GM18951 (cell line): ENCODE measurements around the gene NCKAP5.
"Not testable (repeated sequence)": the region's sequence is repeated elsewhere in the genome, so short reads cannot be mapped to it uniquely, and the experiment has no call there.

ENCODE experiments used
- POLR2A ChIP-seq: IDR thresholded peaks from 4 replicates; pipeline ENCODE4 v1.6.1; 2011; ENCODE audit warnings: mild to moderate bottlenecking; ENCODE audit not compliant: insufficient read length, insufficient read depth; ENCODE audit errors: extremely low read depth
- in situ Hi-C: fragments of 300-500 bp; cut with MboI; formaldehyde crosslinking; loops from one replicate; pipeline ENCODE4 v1.12.0; 2022; ENCODE audit warnings: low sequenced_read_pairs, mixed read lengths, inconsistent platforms; ENCODE audit not compliant: unreplicated experiment

Gene NCKAP5

DNA sequence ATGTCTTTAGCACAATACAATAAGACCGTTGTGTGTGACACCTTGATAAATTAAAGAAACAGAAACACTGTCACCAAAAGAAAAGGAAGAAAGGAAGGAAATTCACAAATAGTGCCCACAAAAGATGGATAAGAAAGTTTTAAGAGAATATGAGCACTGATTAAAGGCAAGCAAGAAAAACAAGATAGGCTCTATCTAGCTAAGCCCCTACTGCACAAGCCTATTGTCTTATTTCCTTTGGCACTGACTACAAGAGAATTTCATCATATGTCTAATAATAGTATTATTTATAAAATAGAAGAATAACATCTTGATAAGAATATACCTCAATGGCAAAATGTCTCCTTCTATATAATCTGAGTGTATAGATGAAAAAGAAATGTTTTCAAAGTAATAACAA, 335.7 kb downstream of the NCKAP5 start:
- in situ Hi-C loops = no loop called here
- no peak for TF ChIP-seq POLR2A

DNA sequence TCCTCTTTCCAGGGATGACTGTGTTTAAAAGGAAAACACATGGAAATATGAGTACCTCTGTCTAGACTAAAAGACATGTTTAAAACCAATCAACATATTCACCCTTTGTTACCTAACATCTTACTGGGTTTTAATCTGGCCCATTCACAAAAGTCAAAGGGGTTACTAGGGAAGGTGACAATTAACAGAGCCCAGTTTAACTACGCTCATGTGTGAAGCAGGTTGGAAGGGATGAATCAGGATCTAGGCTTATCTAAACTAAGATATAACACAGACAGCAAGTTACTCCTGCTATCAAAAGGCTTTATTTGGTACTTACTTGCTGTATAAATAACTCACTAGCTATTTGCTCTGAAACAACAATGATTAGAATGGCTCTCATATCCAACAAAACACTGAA, 337.0 kb downstream of the NCKAP5 start:
- in situ Hi-C loops = no loop called here
- no peak for TF ChIP-seq POLR2A

DNA sequence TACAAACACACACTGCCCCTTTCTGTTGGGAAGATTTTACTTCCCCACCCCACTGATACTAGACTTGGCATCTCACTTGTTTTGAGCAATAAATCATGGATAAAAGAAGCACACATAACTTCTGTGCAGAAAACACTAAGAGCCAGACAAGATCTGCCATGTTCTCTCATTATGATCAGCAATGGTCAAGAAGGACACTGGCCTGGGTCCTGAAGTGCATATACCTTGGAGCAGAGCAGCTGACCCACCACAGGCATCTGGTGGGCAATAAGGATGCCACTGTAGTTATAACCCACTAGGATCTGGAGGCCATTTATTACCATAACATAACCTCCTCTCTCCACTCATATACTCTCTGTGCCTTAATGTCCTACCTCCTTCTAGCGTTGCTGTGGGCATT, 338.3 kb downstream of the NCKAP5 start:
- TF ChIP-seq POLR2A = no peak
- in situ Hi-C loops = no loop called here

DNA sequence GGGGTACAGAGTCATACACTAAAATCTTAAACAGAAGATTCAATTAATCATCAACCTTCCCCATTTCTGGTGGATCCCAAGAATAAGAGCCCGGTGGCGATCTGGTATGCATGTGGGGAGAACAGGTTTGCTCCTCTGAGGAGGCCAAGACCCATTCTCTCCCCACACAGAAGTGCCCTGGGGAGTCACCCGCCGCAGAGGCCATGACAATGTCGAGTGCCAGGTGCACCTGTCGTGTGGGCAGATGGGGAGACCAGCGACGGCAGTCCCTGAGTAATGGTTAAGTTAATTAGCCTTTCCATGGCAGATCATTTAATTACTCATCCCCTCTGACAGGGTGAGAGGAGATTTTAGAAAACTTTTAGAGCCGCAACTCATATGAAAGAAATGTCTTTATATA, 345.0 kb downstream of the NCKAP5 start:
- in situ Hi-C loops = no loop called here
- TF ChIP-seq POLR2A = no peak

DNA sequence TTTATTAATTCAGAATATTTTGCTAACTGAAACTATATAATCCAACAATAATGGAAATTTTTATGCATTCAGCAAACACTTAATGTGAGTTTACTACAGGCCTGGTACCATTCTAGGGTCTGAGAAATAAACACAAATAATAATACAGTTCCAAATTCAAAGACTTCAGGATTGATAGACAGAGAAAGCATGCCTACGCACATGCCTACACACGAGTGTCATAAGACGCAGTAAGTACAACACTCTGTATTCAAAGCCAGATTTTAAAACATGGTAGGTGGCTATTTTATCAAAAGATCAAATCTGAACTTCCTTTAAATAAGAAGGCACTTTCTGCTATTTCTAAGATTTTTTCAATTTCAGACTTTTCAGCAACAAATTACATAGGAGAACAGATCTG, 346.9 kb downstream of the NCKAP5 start:
- TF ChIP-seq POLR2A = no peak
- in situ Hi-C loops = no loop called here

DNA sequence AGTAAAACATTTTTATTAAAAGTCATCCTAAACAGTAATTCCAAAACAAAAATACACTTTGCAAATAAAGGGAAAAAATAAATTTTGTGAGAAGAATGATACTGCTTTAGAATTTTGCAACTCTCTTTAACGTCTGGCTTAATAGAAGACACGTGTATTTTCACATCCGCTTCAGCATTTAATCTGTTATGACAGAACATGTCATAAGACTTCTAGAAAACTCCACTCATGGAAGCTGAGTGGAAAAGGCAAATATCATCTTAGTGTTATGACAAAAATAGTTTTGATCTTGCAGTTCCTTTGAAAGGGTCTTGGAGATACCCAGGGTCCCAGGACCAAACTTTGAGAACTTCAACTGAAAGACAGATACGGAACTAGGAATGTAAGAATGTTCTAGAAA, 350.1 kb downstream of the NCKAP5 start:
- no peak for TF ChIP-seq POLR2A
- in situ Hi-C loops = no loop called here

DNA sequence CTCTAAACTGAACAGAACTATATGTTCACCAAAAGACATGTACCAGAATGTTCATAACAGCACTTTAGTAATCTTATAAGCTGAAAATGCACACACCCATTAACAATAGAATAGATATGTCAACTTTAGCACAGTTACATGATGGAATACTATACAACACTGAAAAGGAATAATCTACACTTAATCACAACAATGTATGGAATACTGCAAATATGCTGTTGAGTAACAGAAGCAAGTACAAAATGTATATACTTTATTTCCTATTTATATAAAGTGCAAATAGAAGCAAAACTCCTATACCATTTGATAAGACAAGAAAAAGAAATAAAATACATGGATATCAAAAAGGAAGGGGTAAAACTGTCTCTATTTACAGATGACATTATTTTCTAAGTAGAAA, 352.8 kb downstream of the NCKAP5 start:
- no peak for TF ChIP-seq POLR2A
- in situ Hi-C loops = no loop called here

DNA sequence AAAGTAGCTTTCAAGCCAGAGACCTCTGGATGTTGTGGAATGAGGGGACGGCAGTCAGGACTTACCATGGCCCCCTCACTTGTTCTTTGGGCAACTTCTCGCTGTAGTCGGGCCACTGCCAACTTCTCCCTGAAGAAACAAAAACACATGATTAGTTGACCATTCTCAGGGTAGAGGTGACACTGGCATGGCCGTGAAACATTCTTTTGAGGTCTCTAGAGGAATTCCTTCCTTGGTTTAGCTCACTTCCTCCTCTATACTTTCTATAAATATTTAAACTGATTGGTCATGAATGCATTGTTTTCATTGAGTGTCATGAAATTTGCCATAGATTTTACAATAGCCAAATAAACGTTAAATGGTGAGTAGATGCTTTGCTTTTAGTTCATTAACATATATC, 354.6 kb downstream of the NCKAP5 start:
- TF ChIP-seq POLR2A = no peak
- in situ Hi-C loops = no loop called here

DNA sequence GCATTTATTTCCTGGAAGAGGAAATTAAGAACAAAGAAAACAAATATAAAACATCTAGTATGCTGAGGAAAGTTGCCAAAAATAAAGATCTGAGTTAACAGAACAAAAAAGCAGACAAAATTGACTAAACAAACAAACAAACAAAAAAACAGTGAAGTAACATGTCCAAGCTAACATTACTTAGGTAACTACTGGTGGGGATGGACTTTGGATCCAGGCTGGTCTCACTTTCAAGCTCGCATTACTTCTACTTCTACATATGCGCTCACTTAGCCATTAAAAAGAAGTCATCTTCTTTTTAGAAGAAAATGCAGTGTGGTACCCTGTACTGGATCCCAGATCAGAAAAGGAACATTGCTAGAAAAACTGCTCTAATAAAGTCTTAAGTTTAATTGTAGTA, 358.9 kb downstream of the NCKAP5 start:
- no peak for TF ChIP-seq POLR2A
- in situ Hi-C loops = no loop called here

DNA sequence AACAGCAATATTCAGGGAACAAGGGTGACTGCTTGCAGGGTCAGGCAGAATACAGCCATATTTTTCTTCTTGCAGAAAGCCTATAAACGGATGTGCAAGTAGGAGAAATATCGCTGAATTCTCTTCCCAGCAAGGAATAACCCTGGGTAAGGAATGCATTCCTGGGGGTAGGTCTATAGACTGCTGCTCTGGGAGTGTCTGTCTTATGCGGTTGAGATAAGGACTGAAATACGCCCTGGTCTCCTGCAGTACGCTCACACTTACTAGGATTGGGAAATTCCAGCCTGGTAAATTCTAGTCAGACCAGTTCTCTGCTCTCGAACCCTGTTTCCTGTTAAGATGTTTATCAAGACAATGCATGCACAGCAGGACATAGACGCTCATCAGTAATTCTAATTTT, 361.6 kb downstream of the NCKAP5 start:
- in situ Hi-C loops = not testable (repeated sequence)

DNA sequence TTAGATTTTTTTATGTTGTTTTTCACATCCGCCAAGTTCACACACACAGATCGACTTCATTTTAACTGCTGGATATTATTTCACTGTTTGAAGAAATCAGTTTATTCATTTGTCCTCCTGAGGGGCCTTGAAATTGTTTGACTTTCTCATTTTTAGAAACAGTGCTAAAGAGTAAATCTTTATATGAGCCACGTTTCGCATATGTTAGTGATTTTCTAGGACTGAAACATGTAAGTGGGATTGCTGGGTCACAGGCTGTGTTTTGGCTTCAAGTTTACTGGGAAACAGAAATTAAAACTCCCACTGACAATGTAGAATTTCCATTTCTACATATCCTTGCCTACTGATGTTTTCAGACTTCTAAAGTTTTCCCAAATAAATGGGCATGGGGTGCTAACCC, 363.8 kb downstream of the NCKAP5 start:
- TF ChIP-seq POLR2A = no peak
- in situ Hi-C loops = no loop called here

DNA sequence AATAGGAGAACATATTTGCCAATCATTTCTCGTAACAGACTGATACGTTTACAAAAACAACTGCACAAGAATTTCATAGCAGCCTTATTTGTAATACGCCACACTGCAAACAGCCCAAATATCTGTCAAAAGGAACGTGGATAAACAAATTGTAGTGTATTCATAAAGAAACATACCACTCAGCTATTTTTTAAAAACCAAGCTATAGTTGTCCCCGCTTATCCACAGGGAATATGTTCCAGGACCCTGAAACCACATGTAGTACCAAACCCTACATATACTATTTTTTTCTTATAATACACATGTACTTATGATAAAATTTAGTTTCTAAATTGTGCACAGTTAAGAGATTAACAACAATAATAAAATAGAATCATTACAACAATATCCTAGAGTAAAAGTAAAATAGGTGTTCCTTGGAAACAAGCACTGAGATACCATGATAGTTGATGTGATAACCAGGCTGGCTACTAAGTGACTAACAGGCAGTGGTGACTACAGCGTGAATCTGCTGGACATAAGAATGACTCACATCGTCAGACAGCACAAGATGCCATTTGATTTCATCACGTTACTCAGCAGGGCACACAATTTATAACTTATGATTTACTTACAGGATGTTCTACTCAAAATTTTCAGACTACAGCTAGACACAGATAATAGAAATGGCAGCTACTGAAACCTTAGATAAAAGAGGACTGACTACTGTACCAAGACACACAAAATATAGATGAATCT, 367.4 kb downstream of the NCKAP5 start:
- in situ Hi-C loops = no loop called here
- no peak for TF ChIP-seq POLR2A

DNA sequence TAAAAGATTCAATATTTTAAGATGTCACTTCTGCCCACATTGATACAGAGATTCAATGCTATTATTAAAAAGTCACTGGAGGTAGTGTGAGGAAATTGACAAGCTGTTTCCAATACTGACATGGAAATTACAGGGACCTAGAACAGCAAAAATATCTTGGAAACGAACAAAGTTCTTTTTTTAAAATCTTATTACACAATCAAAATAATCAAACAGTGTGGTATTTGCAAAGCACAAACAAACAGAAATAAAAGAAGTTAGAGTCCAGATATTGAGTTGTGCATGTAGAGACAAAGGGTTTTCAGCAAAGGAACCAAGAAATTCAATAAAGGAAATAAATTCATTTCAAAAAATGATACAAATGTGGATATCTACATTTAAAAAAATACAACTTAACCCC, 369.6 kb downstream of the NCKAP5 start:
- in situ Hi-C loops = no loop called here
- no peak for TF ChIP-seq POLR2A

DNA sequence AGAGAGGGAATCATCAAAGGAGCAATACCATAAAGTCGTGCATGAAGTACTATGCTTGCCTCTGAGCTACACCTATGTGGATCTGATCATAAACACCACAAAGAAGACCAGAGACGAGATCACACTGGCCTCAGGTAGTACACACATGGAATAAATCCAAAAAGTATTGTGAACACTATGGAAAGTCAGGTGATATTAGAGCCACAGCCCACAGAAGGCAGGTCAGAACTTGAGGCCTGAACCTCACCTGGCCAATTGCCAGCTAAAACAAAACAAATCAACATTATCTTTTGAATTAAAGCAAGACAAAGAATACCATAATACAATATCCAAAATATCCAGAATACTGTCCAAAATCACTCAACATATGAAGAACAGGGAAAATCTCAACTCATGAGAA, 371.1 kb downstream of the NCKAP5 start:
- in situ Hi-C loops = no loop called here
- TF ChIP-seq POLR2A = no peak

DNA sequence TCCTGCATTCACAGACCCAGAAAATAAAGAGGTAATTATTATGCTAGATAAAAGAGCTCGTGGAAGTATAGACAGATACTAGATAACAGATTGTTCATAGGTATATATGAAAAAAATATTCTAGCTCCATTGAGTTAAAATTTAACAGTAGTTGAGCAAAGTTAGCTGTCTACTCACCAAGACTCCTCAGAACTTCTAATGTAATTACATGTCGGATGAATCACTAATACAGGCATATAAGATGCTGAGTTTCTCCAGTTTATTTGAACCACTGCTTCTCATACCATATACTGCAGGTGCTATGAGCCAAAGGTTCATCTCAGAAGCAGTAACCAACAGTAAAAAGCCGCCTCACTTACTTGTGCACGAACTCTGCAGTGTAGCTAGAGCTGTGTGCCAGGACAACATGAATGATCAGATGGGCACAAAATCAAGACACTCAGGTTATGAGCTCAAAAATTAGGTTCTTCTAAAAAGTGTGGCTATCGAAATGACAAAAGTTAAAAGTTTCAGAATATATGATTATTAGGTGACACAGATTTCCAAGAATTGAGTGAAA, 373.4 kb downstream of the NCKAP5 start:
- TF ChIP-seq POLR2A = no peak
- in situ Hi-C loops = no loop called here

DNA sequence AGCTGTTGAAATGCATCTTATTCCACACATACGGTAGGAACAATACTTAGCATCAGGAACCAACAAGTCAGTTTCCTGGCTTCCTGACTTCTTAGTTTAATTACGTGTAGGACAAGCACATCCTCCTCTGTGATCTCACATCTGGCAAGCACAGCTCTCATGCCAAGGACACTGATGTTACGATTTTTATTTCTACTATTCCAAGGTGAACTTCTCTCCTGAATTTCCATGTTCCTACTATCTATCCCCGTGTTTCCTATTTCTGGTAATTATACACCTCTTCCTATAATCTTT, 374.0 kb downstream of the NCKAP5 start:
- in situ Hi-C loops = no loop called here

More for the DNA sequence above, 374.0 kb downstream of the NCKAP5 start:
- no peak for TF ChIP-seq POLR2A
